HG03565 (cell line): ENCODE results near the gene SRCIN1.
A peak's percentile ranks its signal among the peaks of the same experiment; 100 is the strongest.
"Not testable (repeated sequence)": the region's sequence is repeated elsewhere in the genome, so short reads cannot be mapped to it uniquely, and the experiment has no call there.

ENCODE experiments used
- ATAC-seq: cut with Tn5 transposase; IDR thresholded peaks from one replicate; pipeline ENCODE4 v1.9.1; 2021; ENCODE audit warnings: mild to moderate bottlenecking, moderate library complexity; ENCODE audit not compliant: unreplicated experiment

SRCIN1 gene, protein sequence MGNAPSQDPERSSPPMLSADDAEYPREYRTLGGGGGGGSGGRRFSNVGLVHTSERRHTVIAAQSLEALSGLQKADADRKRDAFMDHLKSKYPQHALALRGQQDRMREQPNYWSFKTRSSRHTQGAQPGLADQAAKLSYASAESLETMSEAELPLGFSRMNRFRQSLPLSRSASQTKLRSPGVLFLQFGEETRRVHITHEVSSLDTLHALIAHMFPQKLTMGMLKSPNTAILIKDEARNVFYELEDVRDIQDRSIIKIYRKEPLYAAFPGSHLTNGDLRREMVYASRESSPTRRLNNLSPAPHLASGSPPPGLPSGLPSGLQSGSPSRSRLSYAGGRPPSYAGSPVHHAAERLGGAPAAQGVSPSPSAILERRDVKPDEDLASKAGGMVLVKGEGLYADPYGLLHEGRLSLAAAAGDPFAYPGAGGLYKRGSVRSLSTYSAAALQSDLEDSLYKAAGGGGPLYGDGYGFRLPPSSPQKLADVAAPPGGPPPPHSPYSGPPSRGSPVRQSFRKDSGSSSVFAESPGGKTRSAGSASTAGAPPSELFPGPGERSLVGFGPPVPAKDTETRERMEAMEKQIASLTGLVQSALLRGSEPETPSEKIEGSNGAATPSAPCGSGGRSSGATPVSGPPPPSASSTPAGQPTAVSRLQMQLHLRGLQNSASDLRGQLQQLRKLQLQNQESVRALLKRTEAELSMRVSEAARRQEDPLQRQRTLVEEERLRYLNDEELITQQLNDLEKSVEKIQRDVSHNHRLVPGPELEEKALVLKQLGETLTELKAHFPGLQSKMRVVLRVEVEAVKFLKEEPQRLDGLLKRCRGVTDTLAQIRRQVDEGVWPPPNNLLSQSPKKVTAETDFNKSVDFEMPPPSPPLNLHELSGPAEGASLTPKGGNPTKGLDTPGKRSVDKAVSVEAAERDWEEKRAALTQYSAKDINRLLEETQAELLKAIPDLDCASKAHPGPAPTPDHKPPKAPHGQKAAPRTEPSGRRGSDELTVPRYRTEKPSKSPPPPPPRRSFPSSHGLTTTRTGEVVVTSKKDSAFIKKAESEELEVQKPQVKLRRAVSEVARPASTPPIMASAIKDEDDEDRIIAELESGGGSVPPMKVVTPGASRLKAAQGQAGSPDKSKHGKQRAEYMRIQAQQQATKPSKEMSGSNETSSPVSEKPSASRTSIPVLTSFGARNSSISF

DNA sequence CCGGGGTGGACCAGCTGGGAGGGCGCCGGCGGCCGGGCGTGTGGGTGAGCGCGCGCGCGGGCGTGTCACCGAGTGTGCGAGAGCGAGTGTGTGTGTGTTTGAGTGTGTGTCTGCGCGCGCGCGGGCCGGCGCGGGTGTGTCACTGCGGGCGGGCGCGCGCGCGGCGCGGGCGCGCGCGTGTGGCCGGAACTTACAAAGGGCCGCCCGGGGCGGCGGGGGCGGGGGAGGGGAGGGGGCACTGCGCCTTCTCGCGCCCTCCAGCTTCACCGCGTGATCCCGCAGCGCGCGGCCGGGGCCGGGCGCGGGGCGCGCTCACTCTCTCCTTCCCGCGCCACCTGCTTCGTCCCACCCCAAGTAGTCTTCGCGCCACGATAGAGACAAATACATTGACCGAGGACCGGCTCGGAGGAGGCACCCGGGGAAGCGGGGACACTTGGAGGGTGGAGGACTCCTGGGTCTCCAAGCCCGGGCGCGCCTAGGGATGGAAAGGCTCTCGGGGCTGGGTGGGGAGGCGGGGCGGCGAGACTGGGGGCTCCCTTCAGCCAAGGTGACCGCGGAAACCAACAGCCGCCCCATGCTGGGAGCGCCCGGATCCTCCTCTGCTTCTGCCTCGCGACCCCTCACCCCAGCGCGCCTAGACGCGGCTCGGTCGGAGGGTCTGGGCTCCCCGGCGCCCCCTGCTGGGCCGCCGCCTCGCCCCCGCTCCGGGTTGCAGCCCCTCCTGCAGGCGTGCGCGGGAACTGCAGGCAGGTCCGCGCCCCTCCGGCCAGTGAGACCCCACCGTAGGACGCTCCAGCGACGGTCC, at the start of gene SRCIN1:
TSS of gene SRCIN1 (minus strand) at position 112 of the 805 bp plus-strand sequence. CDS start 247 bp downstream, outside the sequence.
- no peak for ATAC-seq

DNA sequence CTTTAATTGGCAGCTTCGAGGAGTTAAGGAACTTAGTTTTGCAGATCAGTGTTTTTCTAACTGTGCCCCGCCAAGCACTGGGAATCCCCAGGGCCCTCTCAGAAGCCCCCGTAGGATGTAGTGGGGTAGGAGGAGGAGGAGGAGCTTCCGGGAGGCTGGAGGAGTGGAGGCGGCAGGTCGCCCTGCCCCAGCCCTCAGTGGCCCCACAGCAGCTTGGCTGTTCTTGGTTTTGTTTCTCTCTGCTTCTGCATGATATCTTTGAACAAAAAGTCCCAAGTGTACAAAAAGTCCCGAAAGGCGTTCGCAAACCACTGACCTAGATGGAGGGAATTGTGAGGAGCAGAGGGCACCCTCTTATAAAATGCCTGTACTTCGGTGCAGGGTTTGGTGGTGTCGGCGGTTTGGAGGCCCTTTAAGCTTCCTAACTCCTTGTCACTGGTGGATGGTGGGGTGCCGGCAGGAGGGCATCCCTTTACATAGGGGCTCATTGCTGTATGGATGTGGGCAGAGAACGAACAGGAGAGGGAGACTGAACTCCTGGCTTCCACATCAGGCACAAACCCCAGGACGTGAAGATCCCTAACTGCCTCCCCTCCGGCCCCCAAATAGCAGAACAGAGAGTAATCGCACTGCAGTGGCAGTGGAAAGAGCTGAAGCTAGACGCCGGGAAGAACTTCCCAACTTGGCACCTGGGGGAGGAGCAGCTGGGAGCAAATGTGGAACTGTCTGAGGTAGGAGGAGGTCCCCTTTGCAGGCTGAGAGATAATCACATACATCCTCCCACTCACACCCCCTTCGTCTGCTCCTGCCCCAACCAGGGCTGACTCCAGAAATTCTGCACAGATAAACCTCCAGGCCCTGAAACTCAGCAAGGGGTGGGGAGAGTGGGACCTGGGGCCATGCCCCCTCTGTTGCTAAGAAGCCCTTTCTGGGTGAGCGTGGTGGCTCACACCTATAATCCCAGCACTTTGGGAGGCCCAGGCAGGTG, 49.0 kb upstream of the SRCIN1 start:
- ATAC-seq: peak; percentile 53

DNA sequence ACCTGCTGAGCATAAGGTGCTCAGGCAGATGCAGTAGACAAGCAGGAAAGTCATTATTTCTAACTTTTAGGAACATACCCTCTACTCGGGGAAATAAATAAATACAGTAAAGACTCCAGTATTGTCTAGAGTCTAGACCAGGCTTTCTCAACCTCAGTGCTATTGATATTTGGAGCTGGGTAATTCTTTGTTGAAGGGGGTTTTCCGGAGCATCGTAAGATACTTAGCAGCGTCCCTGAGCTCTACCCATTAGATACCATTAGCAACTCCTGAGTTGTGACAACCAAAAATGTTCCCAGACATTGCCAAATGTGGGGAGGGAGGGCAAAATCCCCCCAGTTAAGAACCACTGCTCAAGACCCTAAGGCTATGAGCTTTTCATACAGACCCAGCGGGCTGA, 47.9 kb upstream of the SRCIN1 start:
- no peak for ATAC-seq

DNA sequence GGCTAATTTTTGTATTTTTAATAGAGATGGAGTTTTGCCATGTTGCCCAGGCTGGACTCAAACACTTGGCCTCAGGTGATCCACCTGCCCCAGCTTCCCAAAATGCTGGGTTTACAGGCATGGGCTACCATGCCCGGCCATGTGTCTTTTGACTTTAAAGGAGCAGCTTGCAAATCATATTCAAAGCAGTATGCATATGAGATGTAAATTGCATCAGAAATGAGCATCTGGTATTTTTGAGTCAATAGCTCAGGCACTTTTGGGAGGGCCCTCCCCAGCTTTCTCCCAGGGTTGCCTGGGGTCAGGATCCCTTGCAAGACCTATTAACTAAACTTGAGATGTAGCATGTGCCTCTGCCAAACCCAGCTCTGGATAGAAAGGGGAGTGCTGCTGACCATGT, 47.5 kb upstream of the SRCIN1 start:
- no peak for ATAC-seq

DNA sequence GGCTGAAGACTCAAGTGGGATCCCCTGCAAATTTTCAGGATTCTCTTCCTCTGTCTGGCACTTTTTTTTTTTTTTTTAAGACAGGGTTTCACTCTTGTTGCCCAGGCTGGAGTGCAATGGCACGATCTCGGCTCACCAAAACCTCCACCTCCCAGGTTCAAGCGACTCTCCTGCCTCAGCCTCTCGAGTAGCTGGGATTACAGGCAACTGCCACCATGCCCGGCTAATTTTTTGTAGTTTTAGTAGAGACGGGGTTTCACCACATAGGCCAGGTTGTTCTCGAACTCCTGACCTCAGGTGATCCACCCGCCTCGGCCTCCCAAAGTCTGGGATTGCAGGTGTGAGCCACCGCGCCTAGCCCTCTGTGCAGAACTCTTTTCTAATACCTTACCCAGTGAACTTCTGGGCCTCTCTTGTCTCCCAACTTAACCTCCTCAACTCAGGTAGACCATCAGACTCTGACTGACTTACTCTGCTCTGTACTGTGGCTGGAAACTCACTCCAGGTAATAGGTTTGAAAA, 45.0 kb upstream of the SRCIN1 start:
- not testable (repeated sequence) for ATAC-seq

DNA sequence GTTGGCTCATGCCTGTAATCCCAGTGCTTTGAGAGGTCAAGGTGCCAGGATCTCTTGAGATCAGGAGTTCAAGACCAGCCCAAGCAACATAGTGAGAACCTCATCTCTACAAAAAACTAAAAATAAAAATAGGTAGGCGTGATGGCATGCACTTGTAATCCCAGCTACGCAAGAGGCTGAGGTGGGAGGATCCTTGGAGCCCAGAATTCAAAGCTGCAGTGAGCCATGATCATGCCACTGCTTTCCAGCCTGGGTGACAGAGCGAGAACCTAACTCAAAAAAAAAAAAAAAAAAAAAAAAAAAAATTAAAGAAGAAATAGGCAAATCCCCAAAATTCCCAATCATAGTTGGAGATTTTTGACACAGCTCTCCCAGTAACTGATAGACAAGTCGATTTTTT, 32.2 kb upstream of the SRCIN1 start:
- no peak for ATAC-seq

DNA sequence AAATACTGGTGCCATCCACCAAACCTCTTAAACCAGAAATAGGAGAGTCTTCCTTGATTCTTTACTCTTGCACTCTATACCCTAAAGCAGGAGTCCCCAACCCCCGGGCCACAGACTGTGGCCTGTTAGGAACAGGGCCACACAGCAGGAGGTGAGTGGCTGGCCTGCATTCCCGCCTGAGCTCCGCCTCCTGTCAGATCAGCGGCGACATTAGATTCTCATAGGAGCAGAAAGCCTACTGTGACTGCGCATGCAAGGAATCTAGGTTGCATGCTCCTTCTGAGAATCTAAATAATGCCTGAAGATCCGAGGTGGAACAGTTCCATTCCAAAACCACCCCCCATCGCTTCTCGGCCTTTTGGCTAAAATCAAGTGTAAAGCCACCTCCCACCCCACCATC, 30.3 kb upstream of the SRCIN1 start:
- no peak for ATAC-seq

DNA sequence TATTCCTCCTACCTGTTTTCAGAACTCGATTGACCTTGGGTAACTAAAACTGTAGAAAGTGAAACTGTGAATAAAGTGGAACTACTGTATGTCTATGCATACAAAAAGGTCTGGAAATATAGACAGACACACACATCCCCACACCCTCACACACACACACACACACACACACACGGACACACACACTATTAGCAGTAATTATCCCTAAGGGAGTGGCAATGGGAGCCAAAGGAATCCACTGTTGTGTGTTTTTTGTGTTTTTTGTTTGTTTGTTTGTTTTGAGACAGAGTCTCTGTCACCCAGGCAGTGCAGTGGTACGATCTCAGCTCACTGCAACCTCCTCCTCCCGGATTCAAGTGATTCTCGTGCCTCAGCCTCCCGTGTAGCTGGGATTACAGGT, 26.6 kb upstream of the SRCIN1 start:
- no peak for ATAC-seq

DNA sequence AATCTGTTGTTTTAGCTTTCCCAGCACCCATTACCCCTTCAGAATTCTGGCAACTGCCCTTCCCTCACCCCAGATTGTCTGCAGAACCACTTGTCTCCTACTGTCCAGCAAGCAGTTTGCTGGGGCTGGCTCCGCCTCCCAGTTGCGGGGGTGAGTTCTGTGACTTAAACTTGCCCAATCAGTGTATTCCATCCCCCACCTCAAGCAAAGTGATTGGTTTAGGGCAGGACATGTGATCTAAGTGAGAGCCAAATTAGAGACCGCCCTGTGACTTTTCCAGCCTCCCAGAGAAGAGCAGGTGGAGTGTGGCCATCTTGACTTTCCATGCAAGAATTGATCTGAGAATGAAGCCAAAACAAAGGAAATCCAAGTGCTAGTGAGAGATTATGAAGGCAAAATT, 22.7 kb upstream of the SRCIN1 start:
- ATAC-seq: no peak

DNA sequence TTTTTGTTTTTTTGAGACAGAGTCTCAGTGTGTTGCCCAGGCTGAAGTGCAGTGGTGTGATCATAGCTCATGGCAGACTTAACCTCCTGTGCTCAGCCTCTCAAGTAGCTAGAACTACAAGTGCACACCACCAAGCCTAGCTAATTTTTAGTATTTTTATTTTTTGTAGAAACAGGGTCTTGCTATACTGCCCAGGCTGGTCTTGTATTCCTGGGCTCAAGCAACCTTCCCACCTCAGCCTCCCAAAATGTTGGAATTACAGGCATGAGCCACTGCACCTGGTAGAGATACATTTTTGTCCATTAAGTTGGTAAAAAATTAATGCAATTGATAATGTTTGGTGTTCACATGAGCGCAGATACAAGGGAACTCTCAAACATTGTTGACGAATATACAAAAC, 22.2 kb upstream of the SRCIN1 start:
- no peak for ATAC-seq

DNA sequence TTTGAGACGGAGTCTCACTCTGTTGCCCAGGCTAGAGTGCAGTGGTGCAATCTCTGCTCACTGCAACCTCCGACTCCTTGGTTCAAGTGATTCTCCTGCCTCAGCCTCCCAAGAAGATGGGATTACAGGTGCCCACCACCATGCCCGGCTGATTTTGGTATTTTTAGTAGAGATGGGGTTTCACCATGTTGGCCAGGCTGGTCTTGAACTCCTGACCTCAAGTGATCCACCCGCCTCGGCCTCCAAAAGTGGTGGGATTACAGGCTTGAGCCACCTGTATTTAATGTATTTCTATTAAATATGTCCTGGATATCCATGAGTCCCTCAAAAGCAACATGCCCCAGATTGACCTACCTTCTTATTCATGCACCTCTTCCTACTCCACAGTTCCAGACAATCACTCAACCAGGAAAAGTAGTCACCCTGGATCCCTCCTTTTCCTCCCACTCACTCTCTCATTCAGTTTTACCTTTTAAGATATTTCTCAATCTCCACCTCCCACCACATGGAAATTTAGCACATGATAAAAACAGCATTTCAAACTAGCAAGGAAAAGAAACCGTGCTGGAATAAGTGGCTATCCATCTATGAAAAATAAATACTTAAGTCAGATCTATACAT, 21.0 kb upstream of the SRCIN1 start:
- not testable (repeated sequence) for ATAC-seq

DNA sequence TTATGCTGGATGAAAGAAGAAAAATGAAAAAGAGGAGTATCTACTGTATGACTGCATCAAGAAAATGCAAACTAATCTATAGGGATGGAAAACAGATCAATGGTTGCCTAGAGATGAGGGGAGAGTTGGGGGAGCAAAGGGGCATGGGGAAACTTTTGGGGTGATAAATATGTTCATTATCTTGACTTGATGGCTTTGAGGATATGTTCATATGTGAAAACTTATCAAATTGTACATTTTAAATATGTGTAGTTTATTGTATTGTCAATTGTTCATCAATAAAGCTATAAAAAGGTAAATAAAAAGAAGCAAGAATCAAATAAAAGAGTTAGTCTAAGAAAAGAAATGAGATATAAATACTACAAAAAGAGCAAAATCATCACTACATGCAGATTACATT, 19.7 kb upstream of the SRCIN1 start:
- no peak for ATAC-seq

DNA sequence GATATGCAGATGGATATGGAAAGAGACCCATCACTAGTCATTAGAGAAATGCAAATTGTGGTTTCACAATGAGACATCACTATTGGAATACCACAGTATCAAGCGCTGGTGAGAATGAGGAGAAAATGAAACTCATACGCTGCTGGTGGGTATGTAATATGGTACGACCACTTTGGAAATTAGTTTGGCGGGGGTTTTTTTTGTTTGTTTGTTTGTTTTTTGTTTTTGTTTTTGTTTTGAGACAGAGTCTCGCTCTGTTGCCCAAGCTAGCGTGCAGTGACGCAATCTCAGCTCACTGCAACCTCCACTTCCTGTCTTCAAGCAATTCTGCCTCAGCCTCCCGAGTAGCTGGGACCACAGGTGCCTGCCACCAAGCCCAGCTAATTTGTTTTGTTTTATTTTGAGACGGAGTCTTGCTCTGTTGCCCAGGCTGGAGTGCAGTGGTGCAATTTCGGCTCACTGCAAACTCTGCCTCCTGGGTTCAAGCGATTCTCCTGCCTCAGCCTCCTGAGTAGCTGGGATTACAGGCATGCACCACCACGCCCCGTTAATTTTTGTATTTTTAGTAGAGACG, 19.1 kb upstream of the SRCIN1 start:
- peak; percentile 54 for ATAC-seq

DNA sequence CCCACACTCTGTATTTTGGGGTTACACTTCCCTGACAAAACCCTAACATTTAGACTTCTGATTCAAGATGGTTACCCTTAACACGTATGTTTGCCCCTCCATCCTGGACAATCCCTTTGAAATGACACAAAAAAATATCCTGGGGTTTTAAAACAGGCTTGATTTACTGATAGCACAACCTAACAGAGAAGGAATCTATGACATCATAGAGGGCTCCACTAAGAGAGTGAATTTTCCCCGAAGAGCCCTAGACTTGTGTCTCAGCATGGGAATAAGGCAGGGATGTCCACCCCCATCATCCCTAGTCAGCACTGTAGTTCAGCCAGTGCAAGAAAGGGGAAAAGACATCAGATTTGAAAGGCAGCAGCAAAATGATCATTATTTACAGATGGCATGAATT, 15.8 kb upstream of the SRCIN1 start:
- ATAC-seq: no peak

DNA sequence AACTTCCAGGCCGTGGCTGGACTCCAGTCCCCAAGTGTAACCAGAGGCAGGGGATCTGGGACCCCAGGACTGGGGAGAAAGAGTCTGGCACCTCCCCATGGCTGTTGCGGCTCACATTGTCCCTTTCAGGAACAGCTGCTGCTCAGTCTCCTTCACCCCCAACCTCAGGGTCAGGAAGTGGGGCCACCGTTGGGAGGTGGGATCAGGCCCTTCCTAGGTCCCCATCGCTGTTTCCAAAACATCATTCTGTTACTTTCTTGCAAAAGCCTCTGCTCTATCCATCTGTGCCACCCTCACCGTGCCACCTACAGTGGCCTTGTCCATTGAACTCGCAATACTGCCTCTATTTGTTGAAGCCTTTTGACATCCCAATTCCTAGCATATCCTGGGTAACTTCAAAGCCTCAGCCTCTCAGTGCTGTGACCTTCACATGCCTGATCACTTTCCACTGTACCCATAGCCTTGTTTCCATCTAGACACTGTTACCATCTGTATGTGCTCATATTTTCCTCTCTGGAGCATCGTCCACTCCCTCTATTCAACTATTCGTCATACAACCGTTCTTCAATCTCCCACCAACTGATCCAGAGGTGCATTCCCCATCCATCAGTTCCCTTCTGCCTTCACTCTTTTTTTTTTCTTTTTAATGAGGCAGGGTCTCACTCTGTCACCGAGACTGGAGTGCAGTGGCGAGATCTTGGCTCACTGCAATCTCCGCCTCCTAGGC, 15.0 kb upstream of the SRCIN1 start:
- ATAC-seq: no peak

DNA sequence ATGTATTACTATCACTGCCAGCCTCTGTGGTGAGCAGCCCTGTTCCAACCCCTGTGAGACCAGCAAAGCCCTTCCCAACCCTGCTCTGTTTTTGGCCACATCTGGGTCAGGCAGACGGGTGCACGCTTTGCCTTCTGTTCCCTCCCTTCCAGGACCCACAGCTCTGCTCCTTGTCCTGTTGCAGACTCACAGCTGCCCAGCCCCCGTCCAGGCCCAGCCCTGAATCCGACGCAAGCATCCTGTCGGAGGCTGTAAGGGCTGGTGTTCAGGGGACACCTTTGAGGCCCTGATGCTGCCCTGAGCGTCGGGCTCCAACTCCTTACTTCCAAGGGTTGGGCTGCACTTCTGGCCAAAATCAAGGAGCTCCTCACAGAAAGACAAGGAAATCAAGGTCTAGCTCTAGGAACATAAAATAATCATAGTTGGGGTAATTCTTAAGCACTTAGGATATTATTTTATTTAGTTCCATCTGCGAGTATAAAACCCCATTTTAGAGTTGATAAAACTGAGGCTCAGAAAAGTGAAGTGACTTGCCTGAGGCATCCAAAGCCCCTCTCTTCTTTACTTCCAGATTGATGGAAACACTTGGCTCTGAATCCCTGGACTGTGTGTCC, 14.3 kb upstream of the SRCIN1 start:
- no peak for ATAC-seq

DNA sequence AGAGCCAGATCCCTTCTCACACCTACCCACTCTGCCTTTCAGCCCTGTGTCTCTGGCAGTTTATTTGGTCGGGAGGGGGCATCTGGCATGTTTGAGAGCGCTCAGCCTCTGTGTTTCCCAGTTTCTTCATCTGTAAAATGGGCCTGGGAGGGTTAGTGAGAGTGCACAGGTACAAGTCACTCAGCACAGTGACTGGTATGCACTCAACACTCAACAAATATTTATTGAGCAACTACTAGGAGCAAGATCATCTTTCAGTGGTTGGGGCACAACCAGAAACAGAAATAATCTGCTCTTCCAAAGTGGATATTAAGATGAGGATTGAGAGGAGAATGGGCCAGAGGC, 13.7 kb upstream of the SRCIN1 start:
- ATAC-seq: no peak
